Body of pancreas (tissue), 4 donors: ENCODE measurements around the gene SCO2.

Source experiments
- CTCF ChIP-seq, 7 experiments: fragments of 450-650 bp in 4 of 7; fragments of 200-600 bp in 3 of 7; sonication (generic) in 3 of 7; IDR thresholded peaks; one replicate each; pipeline ENCODE4 v1.5.1; 2016 to 2019; ENCODE audit warnings: antibody characterized with exemption in 7 of 7
- POLR2A ChIP-seq, 3 donors: fragments of 450-650 bp; IDR thresholded peaks; one replicate each; pipeline ENCODE4 v1.6.1; 2016; ENCODE audit warnings: antibody characterized with exemption in 3 of 3, mild to moderate bottlenecking in 2 of 3

DNA sequence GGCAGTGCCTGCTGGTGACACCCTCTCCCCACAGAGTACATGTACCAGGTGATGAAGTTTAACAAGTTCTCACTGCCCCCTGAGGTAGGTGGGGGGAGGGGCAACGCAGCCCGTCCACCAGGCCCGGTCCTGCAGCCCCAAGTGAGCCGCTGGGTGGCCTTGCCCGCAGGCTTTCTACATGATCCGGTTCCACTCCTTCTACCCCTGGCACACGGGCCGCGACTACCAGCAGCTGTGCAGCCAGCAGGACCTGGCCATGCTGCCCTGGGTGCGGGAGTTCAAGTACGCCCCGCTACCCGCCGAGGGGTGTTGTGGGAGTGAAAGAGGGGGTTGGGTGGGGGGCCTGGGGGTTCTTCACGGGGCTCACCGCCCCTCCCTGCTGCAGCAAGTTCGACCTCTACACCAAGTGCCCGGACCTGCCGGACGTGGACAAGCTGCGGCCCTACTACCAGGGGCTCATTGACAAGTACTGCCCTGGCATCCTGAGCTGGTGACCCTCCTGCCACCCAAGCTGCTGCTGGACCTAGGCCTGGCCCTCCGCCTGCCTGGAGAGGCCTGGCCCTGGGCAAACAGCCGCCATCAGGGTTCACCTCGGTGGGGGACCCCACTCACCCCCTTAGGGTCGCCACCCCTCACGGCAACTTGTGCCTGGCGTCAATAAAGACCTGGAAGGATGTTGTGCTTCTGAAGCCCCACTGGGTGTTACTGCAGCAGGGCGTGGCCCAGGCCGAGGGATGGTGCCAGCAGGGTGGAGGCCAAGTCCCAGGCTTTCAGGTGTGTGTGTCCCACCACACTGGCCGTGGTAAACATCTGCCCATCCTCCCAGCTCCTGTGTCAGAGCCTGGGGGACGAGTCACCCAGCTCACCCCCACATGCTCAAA lies 35.8 kb downstream of the SCO2 start:
- TF ChIP-seq POLR2A (IDR thresholded peaks at IDR 0.05) (no peak), CTCF (IDR thresholded peaks at IDR 0.05) (no peak)
